ENCODE data around the gene ABHD17A.

DNA sequence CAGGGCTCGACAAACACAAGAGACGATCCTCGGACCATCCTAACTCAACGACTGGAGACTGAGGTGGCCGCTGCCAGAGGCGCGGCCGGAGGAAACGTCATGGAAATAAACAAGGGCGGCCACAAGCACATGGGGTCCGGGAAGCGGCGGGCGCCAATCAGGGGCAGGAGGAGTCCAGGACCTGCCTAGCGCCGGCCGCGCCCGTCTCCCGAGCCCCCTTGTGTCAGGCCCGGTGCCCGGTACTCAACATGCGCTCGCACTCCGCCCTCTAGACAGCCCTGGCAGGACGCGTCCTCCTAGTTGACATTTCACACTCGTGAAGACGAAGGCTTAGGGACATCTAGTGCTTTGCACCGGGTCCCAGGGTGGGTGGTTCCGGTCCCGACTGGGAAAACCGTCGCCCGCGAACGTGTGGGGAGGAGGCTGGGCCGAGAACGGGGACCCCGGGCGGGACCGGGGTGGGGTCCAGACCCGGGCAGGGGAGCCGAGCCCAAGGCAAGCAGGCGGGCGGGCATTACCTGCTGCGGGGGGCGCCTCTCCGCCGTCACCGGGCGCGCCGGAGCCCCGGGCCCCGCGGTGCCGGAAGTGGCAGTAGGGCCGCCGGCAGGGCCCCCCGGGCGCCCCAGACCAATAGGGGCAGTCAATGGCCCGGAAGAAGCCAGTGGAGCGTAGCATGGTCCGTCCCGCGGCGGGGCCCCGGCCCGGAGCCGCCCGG lies 37.5 kb downstream of the ABHD17A start:
- no peak for TF ChIP-seq POLR2AphosphoS5 (IDR thresholded peaks at IDR 0.05)
- TF ChIP-seq CTCF (IDR thresholded peaks at IDR 0.05) = no peak
- no peak for TF ChIP-seq POLR2A (IDR thresholded peaks at IDR 0.05)
